CD4-positive, alpha-beta T cell treated with Interleukin-10 for 1 hour (primary cell): ENCODE measurements around the gene MAP2K2.
A peak's percentile ranks its signal among the peaks of the same experiment; 100 is the strongest.

Source experiments
- DNase-seq: peaks from one replicate; pipeline ENCODE4 v3.0.0-alpha.2; 2020

Gene MAP2K2

GRCh38 chr19:4058693-4059452 is 65.0 kb downstream of the MAP2K2 start:
- no peak for DNase-seq

- DNase-seq = peak; percentile 51
These were observed 65.8 kb downstream of the MAP2K2 start for GRCh38 chr19:4057931-4058692.

- no peak for DNase-seq
These were observed 68.7 kb downstream of the MAP2K2 start for GRCh38 chr19:4055209-4055552.

- no peak for DNase-seq
These were observed 69.3 kb downstream of the MAP2K2 start for GRCh38 chr19:4054441-4055208.

- DNase-seq = no peak
These were observed 70.2 kb downstream of the MAP2K2 start for GRCh38 chr19:4053423-4054324.

GRCh38 chr19:4052993-4053422 is 70.9 kb downstream of the MAP2K2 start:
- no peak for DNase-seq

GRCh38 chr19:4052114-4052992 is 71.6 kb downstream of the MAP2K2 start:
- DNase-seq = no peak

- no peak for DNase-seq
These were observed 72.5 kb downstream of the MAP2K2 start for GRCh38 chr19:4051175-4052101.

GRCh38 chr19:4049432-4049831 is 74.5 kb downstream of the MAP2K2 start:
- DNase-seq = no peak

GRCh38 chr19:4046946-4047683 is 76.8 kb downstream of the MAP2K2 start:
- no peak for DNase-seq

- DNase-seq = no peak
These were observed 77.6 kb downstream of the MAP2K2 start for GRCh38 chr19:4046362-4046691.

- no peak for DNase-seq
These were observed 78.1 kb downstream of the MAP2K2 start for GRCh38 chr19:4045597-4046361.

GRCh38 chr19:4044990-4045465 is 78.9 kb downstream of the MAP2K2 start:
- no peak for DNase-seq

- no peak for DNase-seq
These were observed 79.8 kb downstream of the MAP2K2 start for GRCh38 chr19:4043966-4044715.

GRCh38 chr19:4043401-4043800 is 80.5 kb downstream of the MAP2K2 start:
- no peak for DNase-seq

GRCh38 chr19:4042731-4043082 is 81.2 kb downstream of the MAP2K2 start:
- DNase-seq = no peak

- no peak for DNase-seq
These were observed 81.7 kb downstream of the MAP2K2 start for GRCh38 chr19:4042064-4042730.
